ENCODE data around the gene TBC1D22B.

TBC1D22B gene

DNA sequence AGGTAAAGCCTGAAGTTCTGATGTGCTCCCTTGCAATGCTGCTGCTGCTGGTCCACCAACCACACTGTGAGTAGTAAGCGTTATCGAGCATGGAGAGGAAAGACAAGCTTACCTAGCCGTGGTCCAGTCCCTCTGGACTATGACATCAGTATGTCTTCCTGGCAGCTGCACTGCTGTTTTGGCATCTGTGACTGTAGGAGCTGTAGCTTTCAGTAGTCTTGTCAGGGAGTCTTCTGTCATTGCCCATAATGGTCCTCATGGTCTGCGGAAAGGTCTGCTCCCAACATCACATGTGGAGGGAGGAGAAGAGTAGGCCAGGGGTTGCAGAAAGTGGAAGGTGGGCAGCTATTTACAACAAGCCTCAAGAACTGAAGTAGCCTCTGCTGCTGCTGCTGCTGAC, 27.2 kb downstream of the TBC1D22B start:
- TF ChIP-seq OSR2 (tag by site-specific recombination; IDR thresholded peaks at IDR 0.05) (peak; percentile 65), ZNF837 (tag by site-specific recombination; IDR thresholded peaks at IDR 0.05) (no peak)
- H3K36me3 ChIP-seq (ENCODE audit: control insufficient read depth in 2 of 2, insufficient read depth in 1 of 2, low read length in 2 of 2): peaks cover 20 to 75% of the 10 kb centered on the region in 2 experiments

DNA sequence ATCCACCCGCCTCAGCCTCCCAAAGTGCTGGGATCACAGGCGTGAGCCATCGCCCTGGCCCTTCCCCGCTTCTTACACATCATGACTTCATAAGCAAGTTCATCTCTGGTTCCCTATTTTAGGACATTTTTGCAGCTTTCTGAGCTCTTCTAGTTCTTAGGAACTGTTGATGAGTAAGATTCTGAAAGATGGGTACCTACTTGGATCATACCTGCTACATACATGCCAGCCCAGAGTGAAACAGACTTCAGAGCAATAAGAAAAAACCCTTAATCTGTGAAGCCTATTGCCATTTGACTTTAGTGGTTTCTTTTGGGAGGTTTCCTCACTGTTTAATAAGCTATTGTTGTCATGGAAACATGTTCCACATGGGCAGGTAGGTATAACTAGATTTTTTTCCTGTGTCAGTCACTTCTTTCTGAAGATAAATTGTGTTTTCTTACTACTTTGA, 28.3 kb downstream of the TBC1D22B start:
- ChIA-PET CTCF (interaction anchor here (0.6 to 0.9 kb wide), 3 partner anchors 8 to 78 kb away, joined by 3 to 5 read pairs (median 3); no protein-coding TSS in a partner anchor), POLR2A (interaction anchor here (1.3 kb wide), 1 partner anchor 29 kb away, joined by 3 read pairs; the partner anchor contains the start of genes TBC1D22B and TMEM217)
- H3K4me1 ChIP-seq (ENCODE audit: control insufficient read depth, insufficient read depth, low read length): no peaks in the 10 kb centered on the region
- no peak overlapping the region for H3K27ac ChIP-seq (ENCODE audit: extremely low read depth, low read depth, low read length)
- H3K9me3 ChIP-seq (ENCODE audit: control insufficient read depth, insufficient read depth, low read depth, low read length): no peaks in the 10 kb centered on the region
- H3K36me3 ChIP-seq (ENCODE audit: control insufficient read depth in 2 of 2, insufficient read depth in 1 of 2, low read length in 2 of 2): peaks cover 20 to 78% of the 10 kb centered on the region in 2 experiments
- H3K4me3 ChIP-seq (ENCODE audit: low read depth, low read length): no peak overlapping the region
- no peak for TF ChIP-seq ZNF37A (tag by site-specific recombination; IDR thresholded peaks at IDR 0.05)
- TF ChIP-seq ZNF16 (tag by site-specific recombination; IDR thresholded peaks at IDR 0.05; ENCODE audit: low read depth): no peak
- no peak for TF ChIP-seq ZNF510 (tag by site-specific recombination; IDR thresholded peaks at IDR 0.05; ENCODE audit: insufficient replicate concordance)
- no peak for TF ChIP-seq ZNF560 (tag by site-specific recombination; IDR thresholded peaks at IDR 0.05; ENCODE audit: borderline replicate concordance)
- TF ChIP-seq ZNF76 (tag by site-specific recombination; IDR thresholded peaks at IDR 0.05; ENCODE audit: borderline replicate concordance, low read depth): no peak
- no peak for TF ChIP-seq KLF16 (tag by site-specific recombination; IDR thresholded peaks at IDR 0.05)
- TF ChIP-seq, protein P1, sequence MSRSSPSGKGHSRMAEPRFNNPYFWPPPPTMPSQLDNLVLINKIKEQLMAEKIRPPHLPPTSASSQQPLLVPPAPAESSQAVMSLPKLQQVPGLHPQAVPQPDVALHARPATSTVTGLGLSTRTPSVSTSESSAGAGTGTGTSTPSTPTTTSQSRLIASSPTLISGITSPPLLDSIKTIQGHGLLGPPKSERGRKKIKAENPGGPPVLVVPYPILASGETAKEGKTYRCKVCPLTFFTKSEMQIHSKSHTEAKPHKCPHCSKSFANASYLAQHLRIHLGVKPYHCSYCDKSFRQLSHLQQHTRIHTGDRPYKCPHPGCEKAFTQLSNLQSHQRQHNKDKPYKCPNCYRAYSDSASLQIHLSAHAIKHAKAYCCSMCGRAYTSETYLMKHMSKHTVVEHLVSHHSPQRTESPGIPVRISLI (tag by site-specific recombination; IDR thresholded peaks at IDR 0.05): no peak
- TF ChIP-seq ZNF341 (tag by site-specific recombination; IDR thresholded peaks at IDR 0.05; ENCODE audit: low read depth): no peak
- TF ChIP-seq ZNF292 (tag by site-specific recombination; IDR thresholded peaks at IDR 0.05; ENCODE audit: borderline replicate concordance, low read depth): no peak
- TF ChIP-seq, protein P2, sequence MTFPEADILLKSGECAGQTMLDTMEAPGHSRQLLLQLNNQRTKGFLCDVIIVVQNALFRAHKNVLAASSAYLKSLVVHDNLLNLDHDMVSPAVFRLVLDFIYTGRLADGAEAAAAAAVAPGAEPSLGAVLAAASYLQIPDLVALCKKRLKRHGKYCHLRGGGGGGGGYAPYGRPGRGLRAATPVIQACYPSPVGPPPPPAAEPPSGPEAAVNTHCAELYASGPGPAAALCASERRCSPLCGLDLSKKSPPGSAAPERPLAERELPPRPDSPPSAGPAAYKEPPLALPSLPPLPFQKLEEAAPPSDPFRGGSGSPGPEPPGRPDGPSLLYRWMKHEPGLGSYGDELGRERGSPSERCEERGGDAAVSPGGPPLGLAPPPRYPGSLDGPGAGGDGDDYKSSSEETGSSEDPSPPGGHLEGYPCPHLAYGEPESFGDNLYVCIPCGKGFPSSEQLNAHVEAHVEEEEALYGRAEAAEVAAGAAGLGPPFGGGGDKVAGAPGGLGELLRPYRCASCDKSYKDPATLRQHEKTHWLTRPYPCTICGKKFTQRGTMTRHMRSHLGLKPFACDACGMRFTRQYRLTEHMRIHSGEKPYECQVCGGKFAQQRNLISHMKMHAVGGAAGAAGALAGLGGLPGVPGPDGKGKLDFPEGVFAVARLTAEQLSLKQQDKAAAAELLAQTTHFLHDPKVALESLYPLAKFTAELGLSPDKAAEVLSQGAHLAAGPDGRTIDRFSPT (tag by site-specific recombination; IDR thresholded peaks at IDR 0.05): no peak

More for the DNA sequence above, 27.2 kb downstream of the TBC1D22B start:
- POLR2A ChIA-PET: interaction anchor here (1.3 kb wide), 1 partner anchor 28 kb away, joined by 3 read pairs; the partner anchor contains the start of genes TBC1D22B and TMEM217
- CTCF ChIA-PET: interaction anchor here (0.7 to 1.0 kb wide), 3 partner anchors 19 to 399 kb away, joined by 3 to 4 read pairs (median 3); partner anchors contain the start of gene C6orf89
- no peak overlapping the region for H3K4me3 ChIP-seq (ENCODE audit: low read depth, low read length)
- H3K27ac ChIP-seq (ENCODE audit: extremely low read depth, low read depth, low read length): no peak overlapping the region
- H3K4me1 ChIP-seq (ENCODE audit: control insufficient read depth, insufficient read depth, low read length): peaks cover 6% of the 10 kb centered on the region
- H3K9me3 ChIP-seq (ENCODE audit: control insufficient read depth, insufficient read depth, low read depth, low read length): no peaks in the 10 kb centered on the region

DNA sequence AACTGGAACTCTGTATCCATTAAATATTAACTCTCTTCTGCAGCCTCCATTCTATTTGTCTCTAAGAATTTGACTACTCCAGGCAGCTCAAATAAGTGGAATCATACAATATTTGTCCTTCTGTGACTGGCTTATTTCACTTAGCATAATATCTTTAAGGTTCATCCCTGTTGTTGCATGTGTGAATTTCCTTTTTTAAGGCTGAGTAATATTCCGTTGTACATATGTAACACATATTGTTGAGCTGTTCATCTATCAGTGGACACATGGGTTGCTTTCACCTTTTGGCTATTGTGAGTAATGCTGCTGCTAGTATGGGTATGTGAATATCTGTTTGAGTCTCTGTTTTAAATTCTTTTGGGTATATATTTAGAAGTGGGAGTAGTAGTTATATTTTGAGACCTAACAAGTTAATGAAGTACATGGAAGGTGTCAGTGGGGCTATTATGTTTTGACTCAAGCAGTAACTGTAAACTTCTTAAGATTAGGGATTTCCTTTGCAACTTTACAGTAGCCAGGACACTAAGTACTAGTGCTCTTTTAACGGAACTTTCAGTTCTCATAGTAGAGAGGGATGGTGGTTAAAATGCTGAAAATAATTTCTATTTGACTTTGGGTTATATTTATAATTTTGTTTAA, 30.1 kb downstream of the TBC1D22B start:
- Histone ChIP-seq H3K36me3 (ENCODE audit: control insufficient read depth in 2 of 2, insufficient read depth in 1 of 2, low read length in 2 of 2) (peaks cover 25 to 79% of the 10 kb centered on the region in 2 experiments), H3K4me1 (ENCODE audit: control insufficient read depth, insufficient read depth, low read length) (no peaks in the 10 kb centered on the region), H3K27ac (ENCODE audit: extremely low read depth, low read depth, low read length) (no peak overlapping the region), H3K4me3 (ENCODE audit: low read depth, low read length) (no peak overlapping the region), H3K9me3 (ENCODE audit: control insufficient read depth, insufficient read depth, low read depth, low read length) (no peaks in the 10 kb centered on the region)
- CTCF ChIA-PET: interaction anchor here (0.5 to 1.7 kb wide), 3 partner anchors 16 to 90 kb away, joined by 3 to 7 read pairs (median 6); no protein-coding TSS in a partner anchor
- POLR2A ChIA-PET: no interaction called here
- TF ChIP-seq BCL11A (tag by site-specific recombination; IDR thresholded peaks at IDR 0.05; ENCODE audit: low read depth): no peak
- peak; percentile 96 for TF ChIP-seq ZNF146 (tag by site-specific recombination; IDR thresholded peaks at IDR 0.05)
- TF ChIP-seq ZNF211 (tag by site-specific recombination; IDR thresholded peaks at IDR 0.05; ENCODE audit: low read depth): no peak
- TF ChIP-seq SCRT2 (tag by site-specific recombination; IDR thresholded peaks at IDR 0.05): no peak

Measured in HEK293 (cell line).